OCI-LY1 (cell line): ENCODE measurements around the gene SLC9A7.

Experiments used
- H2AFZ ChIP-seq: fragments of 200-600 bp; sonication (generic), shearing (Covaris generic); 2 replicates; pipeline ENCODE4 v1.6.0; 2014; ENCODE audit warnings: antibody characterized with exemption, mild to moderate bottlenecking, low read length
- H3F3A ChIP-seq: fragments of 200-600 bp; sonication (generic), shearing (Covaris generic); 2 replicates; pipeline ENCODE4 v1.6.0; 2014; ENCODE audit warnings: mild to moderate bottlenecking, antibody characterized with exemption, low read length, moderate library complexity; ENCODE audit not compliant: insufficient read depth
- H3K27ac ChIP-seq: fragments of 200-600 bp; sonication (generic); 2 replicates; pipeline ENCODE4 v1.5.1; 2014; ENCODE audit warnings: low read length, mixed run types, mild to moderate bottlenecking, low read depth; ENCODE audit not compliant: poor library complexity, severe bottlenecking
- H3K27me3 ChIP-seq: fragments of 200-600 bp; sonication (generic); 2 replicates; pipeline ENCODE4 v1.6.0; 2014; ENCODE audit warnings: antibody characterized with exemption, mild to moderate bottlenecking, low read length, moderate library complexity; ENCODE audit not compliant: insufficient read depth
- H3K36me3 ChIP-seq: fragments of 200-600 bp; sonication (generic); 2 replicates; pipeline ENCODE4 v1.6.1; 2014; ENCODE audit warnings: mild to moderate bottlenecking, antibody characterized with exemption, low read length, moderate library complexity, mixed read lengths; ENCODE audit not compliant: insufficient read depth
- H3K4me1 ChIP-seq: fragments of 200-600 bp; sonication (generic); 2 replicates; pipeline ENCODE4 v1.5.1; 2014; ENCODE audit warnings: mild to moderate bottlenecking, low read length, moderate library complexity; ENCODE audit not compliant: insufficient read depth, severe bottlenecking
- H3K4me2 ChIP-seq: fragments of 200-600 bp; sonication (generic), shearing (Covaris generic); 2 replicates; pipeline ENCODE4 v1.6.1; 2014; ENCODE audit warnings: low read length
- H3K4me3 ChIP-seq: fragments of 200-600 bp; sonication (generic); 2 replicates; pipeline ENCODE4 v1.5.1; 2014; ENCODE audit warnings: low read length, low read depth, mild to moderate bottlenecking, mixed read lengths; ENCODE audit not compliant: poor library complexity, severe bottlenecking
- H3K79me2 ChIP-seq: fragments of 200-600 bp; shearing (Covaris generic); 2 replicates; pipeline ENCODE4 v1.6.1; 2016; ENCODE audit warnings: mixed run types, low read length, mixed read lengths; ENCODE audit not compliant: insufficient read depth
- H3K9ac ChIP-seq: fragments of 200-600 bp; sonication (generic), shearing (Covaris generic); 2 replicates; pipeline ENCODE4 v1.6.1; 2014; ENCODE audit warnings: mild to moderate bottlenecking, low read length, mixed read lengths
- H3K9me2 ChIP-seq: fragments of 200-600 bp; sonication (generic), shearing (Covaris generic); 2 replicates; pipeline ENCODE4 v1.6.1; 2014; ENCODE audit warnings: low read depth, mild to moderate bottlenecking, low read length, mixed read lengths
- H3K9me3 ChIP-seq: fragments of 200-600 bp; shearing (Covaris generic); 2 replicates; pipeline ENCODE4 v1.6.1; 2014; ENCODE audit warnings: low read length, mixed read lengths
- H4K20me1 ChIP-seq: fragments of 200-600 bp; sonication (generic), shearing (Covaris generic); 2 replicates; pipeline ENCODE4 v1.6.0; 2016; ENCODE audit warnings: mild to moderate bottlenecking, low read length; ENCODE audit not compliant: insufficient read depth
- EZH2 ChIP-seq: fragments of 200-600 bp; sonication (generic), shearing (Covaris generic); IDR thresholded peaks from 2 replicates; pipeline ENCODE4 v1.8.0; 2017; ENCODE audit warnings: borderline replicate concordance, mixed run types, mild to moderate bottlenecking, antibody characterized with exemption, low read length, moderate library complexity, mixed read lengths
- TF ChIP-seq, protein P1 (sequence below): fragments of 200-600 bp; sonication (generic), shearing (Covaris generic); IDR thresholded peaks from 2 replicates; pipeline ENCODE4 v1.5.1; 2017; ENCODE audit warnings: mild to moderate bottlenecking, antibody characterized with exemption, low read length, moderate library complexity, mixed read lengths

SLC9A7 gene

DNA sequence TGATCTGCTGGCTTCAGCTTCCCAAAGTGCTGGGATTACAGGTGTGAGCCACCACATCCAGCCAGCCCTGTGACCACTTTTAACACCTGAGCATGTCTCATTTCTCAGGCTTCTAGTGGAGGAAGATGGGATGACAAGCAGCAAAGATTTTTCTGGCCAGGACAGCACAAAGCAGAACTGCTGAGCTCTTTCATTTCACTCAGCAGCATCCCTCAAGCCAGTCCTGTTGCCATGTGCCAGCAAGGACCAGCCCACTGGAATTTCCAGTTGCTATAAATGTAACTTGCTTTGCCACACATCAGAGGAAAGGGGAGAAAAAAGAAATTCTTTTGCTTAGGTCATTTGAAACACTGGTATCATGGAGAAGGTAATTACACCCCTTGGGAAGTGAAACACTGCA, 75.9 kb downstream of the SLC9A7 start:
- Histone ChIP-seq H3K9me3 (no peaks in the 10 kb centered on the region), H3K27ac (no peak overlapping the region), H3K79me2 (no peaks in the 10 kb centered on the region), H3K27me3 (no peaks in the 10 kb centered on the region), H3K4me2 (no peak overlapping the region), H2AFZ (no peak overlapping the region), H3K36me3 (peaks cover 28% of the 10 kb centered on the region), H3K4me3 (no peak overlapping the region), H3F3A (no peaks in the 10 kb centered on the region), H4K20me1 (no peaks in the 10 kb centered on the region), H3K9me2 (no peaks in the 10 kb centered on the region), H3K4me1 (peaks cover 8% of the 10 kb centered on the region), H3K9ac (no peak overlapping the region)
- no peak for TF ChIP-seq EZH2
- TF ChIP-seq, protein P1, sequence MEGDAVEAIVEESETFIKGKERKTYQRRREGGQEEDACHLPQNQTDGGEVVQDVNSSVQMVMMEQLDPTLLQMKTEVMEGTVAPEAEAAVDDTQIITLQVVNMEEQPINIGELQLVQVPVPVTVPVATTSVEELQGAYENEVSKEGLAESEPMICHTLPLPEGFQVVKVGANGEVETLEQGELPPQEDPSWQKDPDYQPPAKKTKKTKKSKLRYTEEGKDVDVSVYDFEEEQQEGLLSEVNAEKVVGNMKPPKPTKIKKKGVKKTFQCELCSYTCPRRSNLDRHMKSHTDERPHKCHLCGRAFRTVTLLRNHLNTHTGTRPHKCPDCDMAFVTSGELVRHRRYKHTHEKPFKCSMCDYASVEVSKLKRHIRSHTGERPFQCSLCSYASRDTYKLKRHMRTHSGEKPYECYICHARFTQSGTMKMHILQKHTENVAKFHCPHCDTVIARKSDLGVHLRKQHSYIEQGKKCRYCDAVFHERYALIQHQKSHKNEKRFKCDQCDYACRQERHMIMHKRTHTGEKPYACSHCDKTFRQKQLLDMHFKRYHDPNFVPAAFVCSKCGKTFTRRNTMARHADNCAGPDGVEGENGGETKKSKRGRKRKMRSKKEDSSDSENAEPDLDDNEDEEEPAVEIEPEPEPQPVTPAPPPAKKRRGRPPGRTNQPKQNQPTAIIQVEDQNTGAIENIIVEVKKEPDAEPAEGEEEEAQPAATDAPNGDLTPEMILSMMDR, result no peak

DNA sequence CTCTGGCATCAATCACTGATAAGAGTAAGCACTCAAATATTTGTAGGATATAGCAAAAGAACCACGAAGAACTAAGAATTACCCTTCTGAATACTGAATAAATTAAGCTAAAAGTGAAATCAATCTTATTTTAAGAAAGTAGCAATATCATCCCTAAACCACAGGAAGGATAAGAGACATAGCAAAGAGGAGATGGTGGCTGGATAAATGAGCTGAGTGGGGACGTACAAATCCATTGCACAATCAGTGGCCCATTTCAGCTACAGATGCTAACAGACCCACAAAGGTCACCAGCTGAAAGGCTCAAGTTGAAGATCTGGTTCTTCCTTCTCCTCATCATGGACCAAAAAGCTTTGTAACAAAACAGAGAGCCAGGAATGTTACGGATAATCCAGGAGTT, 77.1 kb downstream of the SLC9A7 start:
- Histone ChIP-seq H4K20me1 (no peaks in the 10 kb centered on the region), H3K9me2 (no peaks in the 10 kb centered on the region), H3K27ac (no peak overlapping the region), H3K4me3 (no peak overlapping the region), H3K36me3 (peaks cover 35% of the 10 kb centered on the region), H3K27me3 (no peaks in the 10 kb centered on the region), H2AFZ (no peak overlapping the region), H3K9me3 (no peaks in the 10 kb centered on the region), H3K9ac (no peak overlapping the region), H3K4me2 (no peak overlapping the region), H3K79me2 (no peaks in the 10 kb centered on the region), H3F3A (no peaks in the 10 kb centered on the region), H3K4me1 (peaks cover 8% of the 10 kb centered on the region)
- TF ChIP-seq EZH2, result no peak
- TF ChIP-seq, protein P1, result no peak

DNA sequence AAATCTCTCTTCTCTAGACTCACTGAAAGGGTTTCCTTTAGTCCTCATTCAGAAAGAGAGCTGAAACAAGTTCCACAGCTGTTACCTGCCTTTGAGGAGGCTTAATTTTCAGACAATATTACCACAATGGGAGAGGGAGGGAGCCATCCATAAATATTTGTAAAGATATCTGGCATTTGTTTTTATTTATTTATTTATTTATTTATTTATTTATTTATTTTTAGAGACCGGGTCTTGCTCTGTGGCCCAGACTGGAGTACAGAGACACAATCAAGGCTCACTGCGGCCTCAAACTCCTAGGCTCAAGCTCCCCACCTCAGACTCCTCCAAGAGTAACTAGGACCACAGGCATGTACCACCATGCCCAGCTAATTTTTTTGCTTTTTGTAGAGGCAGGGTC, 80.7 kb downstream of the SLC9A7 start:
- Histone ChIP-seq H4K20me1 (no peaks in the 10 kb centered on the region), H3K9ac (no peak overlapping the region), H3K79me2 (no peaks in the 10 kb centered on the region), H2AFZ (no peak overlapping the region), H3K27ac (no peak overlapping the region), H3K27me3 (no peaks in the 10 kb centered on the region), H3K9me3 (no peaks in the 10 kb centered on the region), H3K9me2 (no peaks in the 10 kb centered on the region), H3K36me3 (peaks cover 38% of the 10 kb centered on the region), H3K4me3 (no peak overlapping the region), H3K4me2 (no peak overlapping the region), H3F3A (no peaks in the 10 kb centered on the region), H3K4me1 (no peaks in the 10 kb centered on the region)
- TF ChIP-seq EZH2, result no peak
- TF ChIP-seq, protein P1, result no peak
